ENCODE measurements around the gene ERI3. TPM values are rescaled to one million over a fixed set of nuclear protein-coding genes. Genes with fewer than 3 reads are reported as not detected.
A peak's percentile ranks its signal among the peaks of the same experiment; 100 is the strongest.

The ERI3 gene
- total RNA-seq, 1 donor from 2014 or later = 30.4 TPM

DNA sequence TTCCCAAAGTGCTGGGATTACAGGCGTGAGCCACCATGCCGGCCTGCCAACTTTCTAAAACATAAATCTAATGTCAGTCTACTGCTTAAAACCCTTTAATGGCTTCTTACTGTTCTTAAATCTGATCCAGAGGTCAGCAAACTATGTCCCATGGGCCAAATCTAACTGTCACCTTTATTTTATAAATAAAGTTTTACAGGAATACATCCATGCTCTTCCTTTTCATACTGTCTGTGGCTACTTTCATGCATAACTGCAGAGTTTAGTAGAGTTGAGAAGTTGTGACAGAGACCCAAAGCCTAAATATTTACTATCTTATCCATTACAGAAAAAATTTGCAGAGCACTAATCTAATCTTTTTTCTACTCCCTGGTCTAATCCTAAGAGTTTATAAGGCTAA is 3.8 kb downstream of the ERI3 start:
- no peak for DNase-seq (ENCODE audit: low read depth in 2 of 2)

DNA sequence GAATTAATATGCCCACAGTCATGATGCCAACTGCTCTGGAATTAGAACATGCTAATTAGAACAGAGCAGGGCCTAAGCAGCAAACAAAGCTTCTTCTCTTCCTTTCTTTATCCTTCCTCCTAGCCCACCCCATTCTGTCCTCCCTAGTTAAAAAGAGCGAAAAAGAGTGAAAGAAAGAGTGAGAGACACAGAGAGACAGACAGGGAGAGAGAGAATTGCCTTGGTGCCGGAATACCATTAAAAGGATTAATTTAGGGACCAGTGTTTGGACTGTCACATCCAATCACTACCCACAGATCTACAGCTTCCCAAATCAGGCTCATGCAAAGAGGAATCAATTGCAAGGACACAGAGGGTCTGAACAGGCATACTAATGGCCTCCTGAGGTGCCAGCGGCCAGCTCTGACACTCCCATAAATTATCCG is 7.0 kb downstream of the ERI3 start:
- no peak for DNase-seq (ENCODE audit: low read depth in 2 of 2)

DNA sequence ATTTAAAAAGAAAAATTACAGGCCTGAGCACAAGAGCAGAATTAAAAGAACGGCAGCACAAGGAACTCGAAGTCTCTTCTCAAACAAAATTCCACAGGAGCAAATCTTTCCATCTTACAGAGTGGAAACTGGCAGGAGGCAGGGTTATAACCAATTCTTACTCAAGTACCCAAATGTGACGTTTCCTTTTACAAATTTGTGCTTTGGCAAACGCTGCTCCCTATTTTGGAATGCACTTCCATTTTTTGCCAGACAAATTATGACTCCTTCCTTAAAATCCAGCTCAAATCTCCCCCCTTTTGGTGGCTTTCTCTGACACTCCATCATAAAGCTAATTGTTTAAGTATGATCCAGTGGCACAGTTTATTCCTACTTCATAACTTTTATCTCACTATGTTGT is 7.8 kb downstream of the ERI3 start:
- no peak for DNase-seq (ENCODE audit: low read depth in 2 of 2)

DNA sequence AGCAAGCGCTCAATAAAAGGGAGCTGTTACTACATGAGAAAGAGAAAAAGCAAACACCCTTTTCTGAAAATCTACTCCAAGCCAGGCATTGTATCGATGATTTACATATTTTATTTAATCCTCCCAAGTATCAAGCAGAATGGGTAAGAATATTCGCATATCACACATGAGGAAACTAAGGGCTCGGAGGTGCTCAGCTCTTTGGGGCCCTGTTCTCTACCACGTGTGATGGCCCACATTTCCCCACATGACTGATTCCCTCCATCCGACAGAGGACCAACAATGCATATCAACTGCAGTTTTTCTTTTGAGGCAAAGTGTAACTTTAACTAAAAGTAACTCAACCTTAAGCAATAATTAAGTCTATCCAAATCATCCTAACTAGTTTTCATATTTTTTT is 8.2 kb downstream of the ERI3 start:
- DNase-seq (ENCODE audit: low read depth in 2 of 2) = no peak

DNA sequence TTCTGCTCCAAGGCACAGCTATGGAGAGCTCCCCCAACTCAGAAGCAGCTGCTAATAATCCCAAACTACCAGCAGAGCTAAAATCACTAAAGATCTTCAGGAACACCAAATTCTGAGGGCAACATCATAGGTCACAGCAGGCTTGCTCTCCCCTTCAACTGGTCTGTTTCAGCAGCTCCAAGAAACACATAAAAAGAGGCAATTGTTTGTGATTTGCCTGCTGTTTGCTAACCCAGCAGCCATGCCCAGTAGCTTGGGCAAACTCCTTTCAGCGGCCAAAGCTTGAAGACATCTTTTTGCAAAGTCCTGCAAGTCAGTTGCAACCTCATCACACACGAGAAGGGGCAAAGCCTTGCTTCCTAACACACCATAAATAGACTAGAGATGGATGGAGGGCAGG is 8.9 kb downstream of the ERI3 start:
- no peak for DNase-seq (ENCODE audit: low read depth in 2 of 2)

DNA sequence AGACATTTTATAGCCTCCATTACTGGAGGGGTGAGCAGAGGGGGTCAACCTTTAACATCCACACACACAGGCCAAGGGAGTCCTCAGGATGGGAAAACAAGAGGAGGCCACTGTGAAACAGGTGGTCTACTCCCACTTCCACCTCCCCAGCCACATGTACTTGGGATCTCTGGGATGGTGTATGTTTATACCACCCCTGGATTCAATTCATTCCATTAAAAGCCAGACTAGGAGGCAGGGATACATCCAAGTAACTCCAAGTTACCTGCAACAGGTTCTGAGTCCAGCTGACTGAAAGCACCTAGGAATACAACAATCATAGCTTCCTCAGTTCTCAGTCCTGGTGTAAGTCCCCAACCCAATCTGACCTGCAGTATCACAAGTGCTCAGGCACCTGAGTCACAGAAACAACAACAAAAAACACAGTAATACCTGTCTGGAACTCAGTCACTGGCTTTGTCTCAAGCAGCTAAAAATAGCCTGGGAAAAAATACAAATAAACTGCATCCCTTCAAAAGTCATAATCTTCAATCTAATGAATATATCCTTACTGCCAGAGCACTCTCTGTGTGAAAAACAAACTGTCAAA is 9.8 kb downstream of the ERI3 start:
- no peak for DNase-seq (ENCODE audit: low read depth in 2 of 2)

DNA sequence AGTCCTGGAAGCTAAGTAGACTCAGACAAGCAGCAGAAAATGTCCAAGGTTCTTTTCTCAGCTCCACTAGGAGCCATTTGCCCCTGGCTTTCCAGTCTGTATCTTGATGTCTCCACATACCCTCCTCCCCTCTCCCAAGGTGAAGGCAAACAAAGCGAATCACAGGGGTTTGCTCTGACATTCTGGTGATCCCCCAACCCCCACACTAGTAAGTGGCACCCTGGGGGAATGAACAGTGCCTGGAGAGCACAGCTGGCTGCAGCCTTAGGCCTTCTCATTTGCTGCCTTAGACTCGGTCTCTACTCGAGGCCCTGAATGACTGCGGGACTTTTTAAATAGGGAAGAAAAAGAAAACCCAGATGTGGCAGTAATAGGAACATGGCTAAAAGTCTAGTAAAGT is 15.3 kb downstream of the ERI3 start:
- DNase-seq (ENCODE audit: low read depth in 2 of 2) = no peak

DNA sequence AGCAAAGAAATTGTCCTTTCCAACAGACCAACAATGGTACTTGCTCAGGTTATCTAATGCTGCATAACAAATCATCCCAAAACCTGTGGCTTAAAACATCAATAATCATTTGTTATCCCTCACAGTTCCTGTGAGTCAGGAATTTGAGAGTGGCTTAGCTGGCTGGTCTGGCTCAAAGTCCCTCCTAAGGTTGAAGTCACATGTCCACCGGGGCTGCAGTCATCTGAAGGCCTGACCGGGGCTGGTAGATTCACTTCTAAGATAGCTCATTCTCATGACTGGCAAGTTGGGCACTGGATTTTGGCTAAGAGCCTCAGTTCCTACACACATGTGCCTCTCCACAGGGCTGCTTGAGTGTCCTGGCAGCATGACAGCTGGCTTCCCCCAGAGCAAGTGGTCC is 16.9 kb downstream of the ERI3 start:
- DNase-seq (ENCODE audit: low read depth in 2 of 2) = no peak

DNA sequence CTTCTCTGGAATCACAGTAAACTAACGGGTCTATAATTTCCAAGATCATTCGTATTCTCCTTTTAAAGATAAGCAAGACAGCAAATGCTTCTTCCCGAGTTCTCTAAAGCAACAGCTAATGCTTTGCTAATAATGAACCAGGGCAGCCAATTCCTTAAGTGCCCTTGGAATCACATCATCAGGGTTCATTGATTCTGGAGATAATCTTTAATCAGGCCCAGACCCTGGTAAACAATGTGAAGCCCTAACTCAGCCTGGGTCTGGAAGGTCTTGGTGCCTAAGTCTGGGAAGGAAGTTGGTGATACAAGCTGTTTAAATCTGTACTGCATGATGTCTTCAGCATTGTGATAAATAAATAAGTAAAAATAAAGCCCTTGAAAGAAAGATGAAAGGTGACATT is 18.4 kb downstream of the ERI3 start:
- no peak for DNase-seq (ENCODE audit: low read depth in 2 of 2)

DNA sequence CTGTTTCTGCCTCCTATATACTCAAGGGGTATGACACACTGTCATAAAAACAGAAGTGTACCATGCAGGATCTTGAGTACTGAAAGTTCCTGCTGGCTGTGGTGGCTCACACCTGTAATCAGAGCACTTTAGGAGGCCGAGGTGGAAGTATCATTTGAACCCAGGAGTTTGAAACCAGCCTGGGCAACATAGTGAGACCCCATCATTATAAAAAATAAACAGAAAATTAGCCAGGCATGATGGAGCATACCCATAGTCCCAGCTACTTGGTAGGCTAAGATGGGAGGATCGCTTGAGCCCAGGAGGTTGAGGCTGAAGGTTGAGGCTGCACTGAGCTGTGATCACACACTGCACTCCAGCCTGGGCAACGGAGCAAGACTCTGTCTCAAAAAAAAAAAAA is 20.1 kb downstream of the ERI3 start:
- DNase-seq (ENCODE audit: low read depth in 2 of 2) = no peak

DNA sequence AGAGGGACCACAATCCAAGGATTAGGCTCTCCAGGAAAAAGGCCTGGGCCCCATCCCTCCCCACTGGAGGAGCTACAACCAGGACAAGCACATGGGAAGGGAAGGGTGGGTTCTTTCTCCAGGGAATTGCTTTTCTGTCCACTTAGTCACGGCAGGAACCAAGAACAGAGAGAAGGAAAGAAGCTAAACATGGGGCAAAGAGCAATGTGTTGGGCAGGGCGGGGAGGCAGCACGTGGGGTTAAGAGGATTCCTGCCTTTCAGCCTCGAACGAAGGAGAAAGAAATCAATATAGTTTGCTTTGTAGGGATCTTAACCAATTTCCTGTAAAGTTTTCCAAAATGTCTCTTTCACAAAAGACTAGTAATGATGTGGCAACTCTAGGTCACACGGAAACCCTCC is 21.7 kb downstream of the ERI3 start:
- no peak for DNase-seq (ENCODE audit: low read depth in 2 of 2)

DNA sequence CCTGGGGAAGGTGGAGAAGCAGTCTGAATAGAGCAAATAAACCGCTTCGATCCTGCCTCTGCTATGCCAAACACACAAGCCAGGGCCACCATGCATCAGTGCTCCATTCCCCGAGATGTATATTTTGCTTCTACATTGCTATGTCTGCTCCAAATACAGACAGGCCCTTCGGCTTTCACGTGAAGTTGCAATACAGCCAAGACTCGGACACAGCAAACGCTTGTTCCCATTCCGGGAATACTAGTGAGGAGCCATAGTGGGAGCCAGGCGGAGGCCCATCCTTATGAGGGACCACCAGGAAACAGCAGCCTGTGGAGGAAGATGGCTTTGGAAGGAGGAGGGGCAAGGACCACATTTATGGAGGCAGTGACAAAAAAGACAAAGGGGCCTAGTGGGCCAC is 22.6 kb downstream of the ERI3 start:
- DNase-seq (ENCODE audit: low read depth in 2 of 2) = no peak

DNA sequence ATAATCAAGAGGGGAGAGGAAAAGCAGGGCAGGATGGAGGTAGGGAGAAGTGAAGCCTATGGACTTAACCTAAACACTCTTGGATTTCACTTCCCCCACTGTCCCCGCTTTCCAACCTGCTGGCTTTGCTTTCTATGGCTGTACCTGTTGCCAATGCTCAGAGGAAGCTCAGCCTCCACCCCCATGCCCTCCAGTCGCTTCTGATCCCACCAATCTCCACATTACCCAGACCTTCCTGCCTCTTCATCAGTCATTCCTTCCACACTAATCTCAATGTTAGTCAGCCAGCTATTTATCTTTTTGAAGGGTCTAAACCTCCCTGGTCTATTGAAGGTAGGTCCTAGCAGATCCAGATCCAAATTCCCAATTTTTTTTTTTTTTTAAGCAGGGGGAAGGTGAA is 24.1 kb downstream of the ERI3 start:
- DNase-seq (ENCODE audit: low read depth in 2 of 2) = no peak

DNA sequence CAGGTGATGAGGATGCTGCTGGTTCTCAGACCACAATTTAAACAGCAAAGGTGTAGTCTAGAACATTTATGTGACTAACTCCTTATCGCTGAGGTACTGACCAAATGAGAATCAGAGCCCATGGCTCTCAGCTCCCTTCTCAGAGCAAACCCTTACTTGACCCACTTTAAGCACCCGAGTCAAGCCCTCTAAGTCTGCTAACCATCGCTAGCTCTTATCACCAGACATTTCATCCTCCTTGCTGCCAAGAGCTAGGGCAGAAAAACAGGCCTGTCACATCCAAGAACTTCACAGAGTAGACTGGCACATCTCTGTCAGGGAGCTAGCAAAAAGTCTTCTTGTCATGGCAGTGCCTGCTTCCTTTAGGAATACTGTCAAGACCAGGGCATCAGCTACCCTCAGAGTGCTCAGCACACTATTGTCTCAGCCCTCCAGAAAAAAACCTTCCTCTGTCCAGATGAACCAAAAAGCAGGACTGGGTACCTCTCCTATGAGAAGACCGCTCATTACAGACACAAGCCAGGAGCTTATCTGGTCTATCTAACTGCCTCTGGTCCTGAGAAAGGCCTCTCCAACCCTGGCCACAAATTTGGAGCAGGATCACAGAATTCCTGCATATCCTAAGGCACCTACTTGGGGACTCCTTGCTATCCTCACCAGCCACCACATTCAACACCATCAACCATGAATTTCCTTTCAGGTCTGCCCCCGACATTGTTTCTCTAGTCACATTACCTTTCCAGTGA is 26.2 kb downstream of the ERI3 start:
- no peak for DNase-seq (ENCODE audit: low read depth in 2 of 2)

DNA sequence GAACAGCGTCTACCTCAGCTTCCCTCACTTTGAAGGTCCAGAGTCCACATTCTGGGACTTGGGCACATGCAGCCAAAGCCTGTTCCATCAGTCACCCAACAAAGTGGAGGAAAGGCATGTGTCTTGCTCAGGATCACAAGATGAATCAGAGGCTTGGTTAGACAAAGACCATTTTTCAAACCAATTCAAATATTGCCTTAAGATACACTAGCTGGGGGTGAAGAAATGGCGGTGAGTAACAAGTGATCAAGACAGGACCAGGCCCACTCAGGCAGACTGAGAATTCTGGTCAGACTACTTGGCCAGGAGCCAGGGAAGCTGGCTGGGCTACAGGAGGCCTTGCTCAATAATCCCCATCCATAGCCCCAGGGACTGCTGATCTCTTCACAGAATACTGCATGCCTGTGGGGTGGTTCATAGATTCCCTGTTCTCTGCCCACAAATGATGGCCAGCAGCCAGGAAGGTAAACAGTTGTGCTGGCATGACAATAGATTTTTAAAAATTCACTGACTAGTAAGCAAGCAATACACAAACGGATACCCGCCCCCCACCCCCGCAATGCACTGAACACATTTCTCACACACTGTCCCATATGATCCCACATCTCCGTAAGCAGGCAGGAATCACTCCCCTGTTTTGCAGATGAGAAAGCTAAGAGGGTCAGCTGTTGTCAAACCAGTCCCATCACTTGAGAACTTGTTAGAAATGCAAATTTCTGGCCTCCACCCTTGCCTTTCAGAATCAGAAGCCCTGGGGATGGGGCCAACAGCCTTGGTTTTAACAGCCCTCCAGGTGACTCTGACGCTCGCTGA is 27.2 kb downstream of the ERI3 start:
- DNase-seq (ENCODE audit: low read depth in 2 of 2) = peak; percentile 94 to 96

DNA sequence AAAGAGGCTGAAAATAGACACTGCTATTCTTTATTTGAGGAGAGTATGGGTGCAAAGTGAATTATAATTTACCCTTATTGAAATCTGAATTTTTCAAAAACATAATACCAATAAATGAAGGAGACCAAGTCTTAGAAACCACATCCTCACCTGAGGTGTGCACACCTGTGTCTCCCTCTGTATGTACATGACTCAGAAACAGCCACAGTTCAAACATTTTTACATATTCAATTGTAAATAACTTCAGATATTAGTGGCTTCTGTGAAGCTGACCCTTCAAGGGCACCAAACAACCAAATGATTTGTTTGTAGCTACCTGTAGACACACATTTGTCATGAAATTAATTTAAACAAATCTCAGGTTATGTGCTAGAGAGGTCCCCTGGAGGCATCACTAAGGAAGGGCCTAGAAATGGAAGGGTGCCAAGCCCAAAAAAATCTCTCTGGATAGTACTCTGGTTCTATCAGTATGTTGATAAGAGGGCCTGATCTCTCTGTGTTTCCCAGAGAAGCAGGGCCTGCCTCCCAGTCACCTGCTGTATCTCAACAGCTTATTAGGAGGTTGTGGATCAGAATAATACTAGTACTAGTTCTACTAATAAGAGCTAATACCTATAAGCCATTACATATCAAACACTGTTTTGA is 28.1 kb downstream of the ERI3 start:
- no peak for DNase-seq (ENCODE audit: low read depth in 2 of 2)

DNA sequence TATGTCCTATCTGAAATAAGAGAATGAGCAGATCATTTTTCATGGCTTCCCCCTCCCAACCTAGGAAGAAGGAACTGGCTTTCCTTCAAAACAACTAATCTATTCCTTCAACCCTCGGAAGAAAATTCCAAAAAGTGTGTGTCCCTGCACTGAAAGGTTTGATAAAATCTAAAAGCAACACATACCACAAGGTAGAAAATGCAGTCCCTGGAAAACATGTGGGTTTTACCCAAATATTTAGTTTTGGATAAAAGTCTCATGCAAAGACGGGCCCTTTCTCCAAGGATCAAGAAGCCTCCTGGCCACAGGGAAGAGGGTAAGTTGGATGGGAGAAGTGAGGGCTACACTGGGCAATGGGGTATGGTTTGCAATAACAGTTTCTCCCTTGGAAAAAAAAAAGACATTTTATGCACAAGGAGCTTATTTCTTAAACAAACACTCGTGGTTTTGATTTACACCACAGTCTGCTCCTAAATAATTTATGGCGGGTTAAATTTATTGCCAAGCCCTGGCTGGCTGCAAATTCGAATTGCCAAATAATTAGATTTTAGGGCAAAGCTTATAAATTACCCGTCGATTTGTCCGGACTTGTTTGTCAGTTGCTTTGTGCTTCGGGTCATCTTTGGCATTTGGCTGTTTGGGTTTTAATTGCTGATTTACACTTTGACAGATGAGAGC is 28.9 kb downstream of the ERI3 start:
- DNase-seq (ENCODE audit: low read depth in 2 of 2) = no peak

DNA sequence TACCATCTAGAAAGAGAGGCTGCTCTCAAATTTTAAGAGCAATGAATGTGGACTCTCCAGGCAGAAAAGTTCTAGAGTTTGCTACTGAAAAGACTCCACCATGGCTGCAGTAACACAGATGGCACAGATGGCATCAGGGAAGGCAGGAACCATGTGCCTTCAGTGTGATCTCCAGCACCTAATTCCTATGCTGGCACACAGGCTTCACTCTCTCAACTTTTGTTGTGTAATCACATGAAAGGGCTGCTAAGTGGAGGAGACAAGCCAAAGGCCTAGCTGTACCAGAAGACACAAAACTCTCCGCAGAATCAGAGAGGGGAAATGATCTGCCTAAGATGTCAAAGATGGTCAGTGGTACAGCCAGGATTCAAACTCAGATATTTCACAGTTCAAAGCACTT is 31.1 kb downstream of the ERI3 start:
- DNase-seq (ENCODE audit: low read depth in 2 of 2) = no peak

DNA sequence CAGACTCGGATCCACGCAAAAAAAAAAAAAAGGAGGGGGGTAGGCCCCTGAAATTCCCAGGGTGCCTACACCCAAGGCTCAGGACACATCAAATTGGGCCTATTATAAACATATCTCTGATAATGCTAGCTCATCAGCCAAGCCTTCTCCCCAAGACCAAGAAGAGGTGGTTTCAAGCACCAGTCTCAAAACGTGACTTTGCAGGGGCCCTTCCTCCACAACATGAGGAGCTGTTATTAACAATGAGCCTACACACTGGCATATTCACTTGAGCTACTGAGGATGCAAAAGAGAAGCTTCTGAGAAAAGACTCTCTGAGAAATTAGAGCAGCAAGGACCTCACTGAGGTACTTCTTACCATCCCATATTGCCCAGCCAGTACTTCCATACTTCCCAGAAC is 32.7 kb downstream of the ERI3 start:
- no peak for DNase-seq (ENCODE audit: low read depth in 2 of 2)

DNA sequence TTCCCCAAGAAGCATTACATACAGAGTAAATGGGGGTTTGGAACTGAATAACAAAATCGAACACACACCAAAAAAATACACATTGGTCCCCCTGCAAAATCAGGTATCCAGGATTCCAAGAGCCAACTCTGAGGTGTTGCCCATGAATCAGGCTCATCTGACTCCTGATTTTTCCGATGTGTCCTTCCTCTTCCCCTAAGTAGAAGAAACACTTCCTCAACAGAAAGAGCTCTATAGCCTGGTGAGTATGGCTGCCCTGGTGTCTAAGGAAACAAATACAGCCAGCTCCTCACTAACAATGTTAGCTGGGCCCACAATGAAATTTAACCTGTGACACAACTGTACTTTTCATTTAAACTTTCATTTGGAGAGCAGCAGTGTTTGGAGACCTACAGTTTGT is 33.6 kb downstream of the ERI3 start:
- DNase-seq (ENCODE audit: low read depth in 2 of 2) = no peak
